ENCODE data around the gene TREML4. TPM values are rescaled to one million over a fixed set of nuclear protein-coding genes. Genes with fewer than 3 reads are reported as not detected.

The TREML4 gene
- total and polyA plus RNA-seq, 9 of the 15 experiments (the other 6 are each of a cell fraction or from before 2014, with no cell fraction given), result not detected

GRCh38 chr6:41201764-41202173, 26.4 kb upstream of the TREML4 start (continued):
- TF ChIP-seq ZNF280B (CRISPR knock-in tag; IDR thresholded peaks at IDR 0.05), result no peak
- TF ChIP-seq BMI1 (IDR thresholded peaks at IDR 0.05; ENCODE audit: low read length), result no peak
- TF ChIP-seq ZNF263 (CRISPR knock-in tag; IDR thresholded peaks at IDR 0.05; ENCODE audit: borderline replicate concordance), result no peak
- TF ChIP-seq PHTF2 (CRISPR knock-in tag; IDR thresholded peaks at IDR 0.05), result no peak

GRCh38 chr6:41204156-41204555, 24.0 kb upstream of the TREML4 start:
- no peak for ATAC-seq
- POLR2A ChIA-PET, result no interaction called here
- H3K27ac ChIP-seq (ENCODE audit: extremely low read depth, low read depth, low read length), result no peak overlapping the region
- H3K9ac ChIP-seq (ENCODE audit: insufficient read depth in 1 of 2, low read depth in 2 of 2, low read length in 2 of 2), result no peak overlapping the region
- no peak overlapping the region for H3K4me2 ChIP-seq (ENCODE audit: insufficient read depth, low read length)
- in situ Hi-C loops (cut with MboI) (no loop called here), intact Hi-C loops (cut with micrococcal nuclease) (no loop called here)
- no peaks in the 10 kb centered on the region for H3K36me3 ChIP-seq (ENCODE audit: control insufficient read depth, insufficient read depth, low read length)
- TF ChIP-seq SRF (CRISPR knock-in tag; IDR thresholded peaks at IDR 0.05) (peak in 1 of 2 experiments; percentile 53; a peak in 1 of 4 replicates), ZNF311 (CRISPR knock-in tag; IDR thresholded peaks at IDR 0.05) (no peak), SOX6 (IDR thresholded peaks at IDR 0.05) (no peak)
- no peak overlapping the region for H3K4me3 ChIP-seq
- H4K20me1 ChIP-seq (replicated peaks; ENCODE audit: control insufficient read depth, insufficient read depth, low read length), result no peaks in the 10 kb centered on the region
- FAIRE-seq, result no peak
- CTCF ChIA-PET (ENCODE audit: low intra/inter-chr PET ratio), result no interaction called here
- no peaks in the 10 kb centered on the region for H3K9me3 ChIP-seq (replicated peaks; ENCODE audit: control insufficient read depth, insufficient read depth, low read depth, low read length)
- H3K9me1 ChIP-seq (ENCODE audit: control insufficient read depth, insufficient read depth, low read length), result no peaks in the 10 kb centered on the region
- peaks cover 21 to 38% of the 10 kb centered on the region in 2 experiments for H3K4me1 ChIP-seq (replicated peaks in 1 of 2; ENCODE audit: control insufficient read depth in 2 of 2, insufficient read depth in 2 of 2, low read length in 2 of 2)
- H3K27me3 ChIP-seq (ENCODE audit: control insufficient read depth in 2 of 2, insufficient read depth in 2 of 2, low read length in 2 of 2), result no peaks in the 10 kb centered on the region; a peak in 1 of 5 replicates
- WGBS (ENCODE audit: insufficient coverage, low coverage, missing lambda C conversion rate), result 26% methylated on average over 1 of the region's 1 CpG
- DNase-seq (ENCODE audit: extremely low read depth in 1 of 4, low spot score in 3 of 4), result no peak
- H3K79me2 ChIP-seq (ENCODE audit: control insufficient read depth, insufficient read depth, low read length), result no peaks in the 10 kb centered on the region
- BruUV-seq (replicated peaks), result no TSS peak
- no peak overlapping the region for H2AFZ ChIP-seq (ENCODE audit: low read depth, low read length)
